CD1c-positive myeloid dendritic cell (primary cell): ENCODE data around the gene FBXL14.
A peak's percentile ranks its signal among the peaks of the same experiment; 100 is the strongest.
"Not testable (repeated sequence)": the region's sequence is repeated elsewhere in the genome, so short reads cannot be mapped to it uniquely, and the experiment has no call there.

Experiments used
- DNase-seq: peaks from one replicate; pipeline ENCODE4 v3.0.0-alpha.2; 2016; ENCODE audit errors: extremely low spot score

The FBXL14 gene

GRCh38 chr12:1572731-1573130 is 21.6 kb downstream of the FBXL14 start:
- no peak for DNase-seq

- DNase-seq = no peak
These were observed 26.5 kb downstream of the FBXL14 start for GRCh38 chr12:1567852-1568251.

- no peak for DNase-seq
These were observed 27.8 kb downstream of the FBXL14 start for GRCh38 chr12:1566449-1567135.

GRCh38 chr12:1565172-1565571 is 29.2 kb downstream of the FBXL14 start:
- no peak for DNase-seq

- DNase-seq = no peak
These were observed 30.3 kb downstream of the FBXL14 start for GRCh38 chr12:1564067-1564466.

- DNase-seq = no peak
These were observed 31.5 kb downstream of the FBXL14 start for GRCh38 chr12:1562813-1563407.

GRCh38 chr12:1560704-1561103 is 33.7 kb downstream of the FBXL14 start:
- DNase-seq = no peak

GRCh38 chr12:1559676-1560091 is 34.7 kb downstream of the FBXL14 start:
- no peak for DNase-seq

GRCh38 chr12:1558108-1558507 is 36.3 kb downstream of the FBXL14 start:
- not testable (repeated sequence) for DNase-seq

GRCh38 chr12:1553987-1554982 is 40.1 kb downstream of the FBXL14 start:
- no peak for DNase-seq

GRCh38 chr12:1553536-1553935 is 40.8 kb downstream of the FBXL14 start:
- no peak for DNase-seq

GRCh38 chr12:1552911-1553491 is 41.4 kb downstream of the FBXL14 start:
- no peak for DNase-seq

- no peak for DNase-seq
These were observed 42.2 kb downstream of the FBXL14 start for GRCh38 chr12:1552171-1552570.

GRCh38 chr12:1551496-1551895 is 42.9 kb downstream of the FBXL14 start:
- DNase-seq = no peak

GRCh38 chr12:1546931-1547640 is 47.3 kb downstream of the FBXL14 start:
- no peak for DNase-seq

- peak; percentile 76 for DNase-seq
These were observed 49.2 kb downstream of the FBXL14 start for GRCh38 chr12:1544996-1545700.

GRCh38 chr12:1542599-1542998 is 51.8 kb downstream of the FBXL14 start:
- DNase-seq = peak; percentile 26

- DNase-seq = no peak
These were observed 53.7 kb downstream of the FBXL14 start for GRCh38 chr12:1540690-1541089.

GRCh38 chr12:1539135-1539534 is 55.2 kb downstream of the FBXL14 start:
- DNase-seq = no peak

GRCh38 chr12:1536817-1537216 is 57.6 kb downstream of the FBXL14 start:
- no peak for DNase-seq

GRCh38 chr12:1534748-1535147 is 59.6 kb downstream of the FBXL14 start:
- no peak for DNase-seq
